ENCODE data around the gene CLPSL1. TPM values are rescaled to one million over a fixed set of nuclear protein-coding genes. Genes with fewer than 3 reads are reported as not detected.

The CLPSL1 gene
- total and polyA plus RNA-seq, 2 donors (not counting 3 experiments of a cell fraction or from before 2014, with no cell fraction given): not detected

- no peak overlapping the region for H2AFZ ChIP-seq (ENCODE audit: low read depth, low read length)
- FAIRE-seq (no peak), DNase-seq (ENCODE audit: low read depth, low spot score) (no peak)
- H3K27ac ChIP-seq (ENCODE audit: insufficient read depth, low read depth, low read length): no peak overlapping the region
- POLR2A ChIA-PET: no interaction called here
- no peaks in the 10 kb centered on the region for H3K79me2 ChIP-seq (ENCODE audit: control insufficient read depth, insufficient read depth, low read length)
- peaks cover 3% of the 10 kb centered on the region for H3K4me1 ChIP-seq (ENCODE audit: control insufficient read depth, extremely low read depth, insufficient read depth, low read length)
- H3K9ac ChIP-seq (replicated peaks; ENCODE audit: extremely low read depth, insufficient read depth, low read length): no peak overlapping the region
- H3K9me1 ChIP-seq (replicated peaks; ENCODE audit: control insufficient read depth, extremely low read depth, insufficient read depth, low read length): no peaks in the 10 kb centered on the region
- H4K20me1 ChIP-seq (replicated peaks; ENCODE audit: control insufficient read depth, extremely low read depth, insufficient read depth, low read length): no peaks in the 10 kb centered on the region
- no peak overlapping the region for H3K4me2 ChIP-seq (ENCODE audit: insufficient read depth, low read length)
- no peak overlapping the region for H3K4me3 ChIP-seq (replicated peaks in 1 of 3; ENCODE audit: insufficient read depth in 1 of 3, low read depth in 1 of 3, low read length in 3 of 3)
- H3K9me3 ChIP-seq (replicated peaks; ENCODE audit: control insufficient read depth, insufficient read depth, low read length): no peaks in the 10 kb centered on the region
- BruUV-seq (replicated peaks): no TSS peak
- H3K36me3 ChIP-seq (ENCODE audit: control insufficient read depth in 2 of 2, extremely low read depth in 1 of 2, insufficient read depth in 2 of 2, low read length in 2 of 2): no peaks in the 10 kb centered on the region
- intact Hi-C loops (cut with micrococcal nuclease) (no loop called here), dilution Hi-C loops (cut with MboI; ENCODE audit: extremely low pct_ligation_motif_present, low sequenced_read_pairs) (no loop called here)
- TF ChIP-seq POLR2A (IDR thresholded peaks at IDR 0.05; ENCODE audit: low read depth, low read length) (no peak), FOS (IDR thresholded peaks at IDR 0.05; ENCODE audit: borderline replicate concordance, insufficient read depth, low read length) (no peak)
- TF ChIP-seq, protein P1, sequence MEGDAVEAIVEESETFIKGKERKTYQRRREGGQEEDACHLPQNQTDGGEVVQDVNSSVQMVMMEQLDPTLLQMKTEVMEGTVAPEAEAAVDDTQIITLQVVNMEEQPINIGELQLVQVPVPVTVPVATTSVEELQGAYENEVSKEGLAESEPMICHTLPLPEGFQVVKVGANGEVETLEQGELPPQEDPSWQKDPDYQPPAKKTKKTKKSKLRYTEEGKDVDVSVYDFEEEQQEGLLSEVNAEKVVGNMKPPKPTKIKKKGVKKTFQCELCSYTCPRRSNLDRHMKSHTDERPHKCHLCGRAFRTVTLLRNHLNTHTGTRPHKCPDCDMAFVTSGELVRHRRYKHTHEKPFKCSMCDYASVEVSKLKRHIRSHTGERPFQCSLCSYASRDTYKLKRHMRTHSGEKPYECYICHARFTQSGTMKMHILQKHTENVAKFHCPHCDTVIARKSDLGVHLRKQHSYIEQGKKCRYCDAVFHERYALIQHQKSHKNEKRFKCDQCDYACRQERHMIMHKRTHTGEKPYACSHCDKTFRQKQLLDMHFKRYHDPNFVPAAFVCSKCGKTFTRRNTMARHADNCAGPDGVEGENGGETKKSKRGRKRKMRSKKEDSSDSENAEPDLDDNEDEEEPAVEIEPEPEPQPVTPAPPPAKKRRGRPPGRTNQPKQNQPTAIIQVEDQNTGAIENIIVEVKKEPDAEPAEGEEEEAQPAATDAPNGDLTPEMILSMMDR (IDR thresholded peaks at IDR 0.05; ENCODE audit: extremely low read depth in 1 of 2, insufficient read depth in 1 of 2, low read depth in 1 of 2, low read length in 2 of 2): no peak
- peaks cover 0 to 6% of the 10 kb centered on the region in 2 experiments for H3K27me3 ChIP-seq (ENCODE audit: control insufficient read depth in 2 of 2, insufficient read depth in 2 of 2, low read length in 2 of 2)
- CTCF ChIA-PET: interaction anchor here (0.6 kb wide), 1 partner anchor 10 kb away, joined by 3 read pairs; no protein-coding TSS in a partner anchor
Measured at GRCh38 chr6:35777356-35778102, 3.3 kb upstream of the CLPSL1 start.

DNA sequence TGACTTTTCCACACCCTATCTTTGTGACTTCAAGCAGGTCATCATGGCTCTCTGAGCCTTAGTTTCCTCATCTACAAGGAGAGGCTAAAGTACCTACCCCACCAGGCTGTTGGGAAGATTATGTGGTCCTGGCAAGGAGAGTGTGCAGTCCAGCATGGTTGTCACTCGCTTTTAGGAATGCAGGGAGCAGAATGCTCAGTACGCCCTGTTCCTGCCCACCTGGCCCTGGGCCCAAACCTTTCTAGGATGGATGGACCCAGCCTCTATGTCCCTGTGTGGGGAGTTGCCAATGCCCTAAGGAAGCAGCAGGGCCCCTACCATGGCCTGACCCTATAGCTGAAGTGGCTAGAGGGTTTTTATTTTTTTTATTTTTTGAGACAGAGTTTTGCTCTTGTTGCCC lies 2.4 kb upstream of the CLPSL1 start:
- intact Hi-C loops (cut with micrococcal nuclease) (no loop called here), dilution Hi-C loops (cut with MboI; ENCODE audit: extremely low pct_ligation_motif_present, low sequenced_read_pairs) (no loop called here)
- DNase-seq (ENCODE audit: low read depth, low spot score) (no peak), FAIRE-seq (no peak)
- H3K4me1 ChIP-seq (ENCODE audit: control insufficient read depth, extremely low read depth, insufficient read depth, low read length): peaks cover 3% of the 10 kb centered on the region
- TF ChIP-seq EZH2 (IDR thresholded peaks at IDR 0.05; ENCODE audit: borderline replicate concordance, low read depth, low read length, severe bottlenecking) (no peak), POLR2A (IDR thresholded peaks at IDR 0.05; ENCODE audit: low read depth, low read length) (no peak), POLR2AphosphoS5 (IDR thresholded peaks at IDR 0.05; ENCODE audit: insufficient read depth, low read depth, low read length) (no peak), JUN (IDR thresholded peaks at IDR 0.05; ENCODE audit: borderline replicate concordance, insufficient read depth, insufficient read length, low read depth) (no peak)
- no peak overlapping the region for H2AFZ ChIP-seq (ENCODE audit: low read depth, low read length)
- no peaks in the 10 kb centered on the region for H3K36me3 ChIP-seq (ENCODE audit: control insufficient read depth in 2 of 2, extremely low read depth in 1 of 2, insufficient read depth in 2 of 2, low read length in 2 of 2)
- no TSS peak for BruUV-seq (replicated peaks)
- no peak overlapping the region for H3K27ac ChIP-seq (ENCODE audit: insufficient read depth, low read depth, low read length)
- H3K4me3 ChIP-seq (replicated peaks in 1 of 3; ENCODE audit: insufficient read depth in 1 of 3, low read depth in 1 of 3, low read length in 3 of 3): no peak overlapping the region
- H4K20me1 ChIP-seq (replicated peaks; ENCODE audit: control insufficient read depth, extremely low read depth, insufficient read depth, low read length): no peaks in the 10 kb centered on the region
- no peaks in the 10 kb centered on the region for H3K79me2 ChIP-seq (ENCODE audit: control insufficient read depth, insufficient read depth, low read length)
- H3K9me1 ChIP-seq (replicated peaks; ENCODE audit: control insufficient read depth, extremely low read depth, insufficient read depth, low read length): no peaks in the 10 kb centered on the region
- H3K4me2 ChIP-seq (ENCODE audit: insufficient read depth, low read length): no peak overlapping the region
- CTCF ChIA-PET: no interaction called here
- POLR2A ChIA-PET: no interaction called here
- H3K27me3 ChIP-seq (ENCODE audit: control insufficient read depth in 2 of 2, insufficient read depth in 2 of 2, low read length in 2 of 2): peaks cover 0 to 6% of the 10 kb centered on the region in 2 experiments
- H3K9ac ChIP-seq (replicated peaks; ENCODE audit: extremely low read depth, insufficient read depth, low read length): no peak overlapping the region
- no peaks in the 10 kb centered on the region for H3K9me3 ChIP-seq (replicated peaks; ENCODE audit: control insufficient read depth, insufficient read depth, low read length)
